Activated naive CD4-positive, alpha-beta T cell (primary cell): ENCODE measurements around the gene DNPEP.
A peak's percentile ranks its signal among the peaks of the same experiment; 100 is the strongest.

ENCODE experiments used
- DNase-seq, 4 experiments: peaks; one replicate each; lab custom pipeline; 2025; lab: John Stamatoyannopoulos, UW

The DNPEP gene

GRCh38 chr2:219358170-219359075 is 29.3 kb downstream of the DNPEP start:
- no peak for DNase-seq

GRCh38 chr2:219356834-219357233 is 30.9 kb downstream of the DNPEP start:
- DNase-seq: no peak

GRCh38 chr2:219354582-219354981 is 33.1 kb downstream of the DNPEP start:
- no peak for DNase-seq

- no peak for DNase-seq
Measured at GRCh38 chr2:219353129-219353528, 34.6 kb downstream of the DNPEP start.

- peak in 3 of 4 experiments; percentile 42 to 48 (median 47) for DNase-seq
Measured at GRCh38 chr2:219352448-219353023, 35.2 kb downstream of the DNPEP start.

- no peak for DNase-seq
Measured at GRCh38 chr2:219350710-219351221, 36.9 kb downstream of the DNPEP start.

GRCh38 chr2:219350215-219350614 is 37.5 kb downstream of the DNPEP start:
- no peak for DNase-seq

GRCh38 chr2:219344751-219345430 is 42.8 kb downstream of the DNPEP start:
- no peak for DNase-seq

GRCh38 chr2:219335373-219335786 is 52.3 kb downstream of the DNPEP start:
- DNase-seq: no peak

- DNase-seq: no peak
Measured at GRCh38 chr2:219334076-219334475, 53.6 kb downstream of the DNPEP start.

- DNase-seq: no peak
Measured at GRCh38 chr2:219332542-219332941, 55.2 kb downstream of the DNPEP start, which contains the start of gene RESP18. Gene RESP18 (minus strand): TSS chr2:219332744.

- no peak for DNase-seq
Measured at GRCh38 chr2:219331560-219332213, 56.0 kb downstream of the DNPEP start.

GRCh38 chr2:219327719-219328118 is 60.0 kb downstream of the DNPEP start:
- DNase-seq: no peak

- no peak for DNase-seq
Measured at GRCh38 chr2:219325657-219326315, 61.9 kb downstream of the DNPEP start.

GRCh38 chr2:219325136-219325535 is 62.6 kb downstream of the DNPEP start:
- no peak for DNase-seq

GRCh38 chr2:219323434-219323833 is 64.3 kb downstream of the DNPEP start:
- DNase-seq: no peak
